ACC112 (cell line): ENCODE measurements around the gene MSL3B.

Source experiments
- H2AFZ ChIP-seq: fragments of 200-600 bp; sonication (generic); one replicate; pipeline ENCODE4 v1.6.0; 2017; ENCODE audit warnings: antibody characterized with exemption, low read length; ENCODE audit not compliant: unreplicated experiment
- H3K27ac ChIP-seq: fragments of 200-600 bp; sonication (generic); 2 replicates; pipeline ENCODE4 v1.5.1; 2014; ENCODE audit warnings: low read depth, mild to moderate bottlenecking, antibody characterized with exemption, low read length, moderate library complexity
- H3K27me3 ChIP-seq: fragments of 200-600 bp; sonication (generic); 2 replicates; pipeline ENCODE4 v1.6.1; 2014; ENCODE audit warnings: mild to moderate bottlenecking, antibody characterized with exemption, low read length, moderate library complexity, mixed read lengths; ENCODE audit not compliant: insufficient read depth
- H3K36me3 ChIP-seq: fragments of 200-600 bp; sonication (generic); 2 replicates; pipeline ENCODE4 v1.6.1; 2016; ENCODE audit warnings: mild to moderate bottlenecking, antibody characterized with exemption, low read length, moderate library complexity, mixed read lengths; ENCODE audit not compliant: insufficient read depth
- H3K4me1 ChIP-seq: fragments of 200-600 bp; sonication (generic); one replicate; pipeline ENCODE4 v1.6.1; 2016; ENCODE audit warnings: low read length, mixed read lengths; ENCODE audit not compliant: insufficient read depth, unreplicated experiment, control insufficient read depth
- H3K4me3 ChIP-seq: fragments of 200-600 bp; sonication (generic); 2 replicates; pipeline ENCODE4 v1.5.1; 2014; ENCODE audit warnings: mild to moderate bottlenecking, low read depth, low read length
- H3K79me2 ChIP-seq: fragments of 200-600 bp; sonication (generic); one replicate; pipeline ENCODE4 v1.6.0; 2016; ENCODE audit warnings: low read length; ENCODE audit not compliant: control insufficient read depth, unreplicated experiment, insufficient read depth

Gene MSL3B

GRCh38 chr2:233853883-233854240 lies 14.3 kb downstream of the MSL3B start:
- 0 out of 2 replicates have a peak, but pooled peaks cover 6% of the 10 kb centered on the region for H3K36me3 ChIP-seq
- H3K4me1 ChIP-seq: peaks cover 12% of the 10 kb centered on the region

GRCh38 chr2:233853353-233853752 lies 14.8 kb downstream of the MSL3B start:
- Histone ChIP-seq H3K4me3 (peak overlapping the region; percentile 97), H2AFZ (no peak overlapping the region), H3K36me3 (peaks cover 7% of the 10 kb centered on the region; the same call in 1 of the 2 replicates), H3K4me1 (peaks cover 12% of the 10 kb centered on the region), H3K27ac (no peak overlapping the region), H3K27me3 (no peaks in the 10 kb centered on the region), H3K79me2 (peaks cover 55% of the 10 kb centered on the region)

More at GRCh38 chr2:233853883-233854240, 14.3 kb downstream of the MSL3B start:
- H2AFZ ChIP-seq: peak overlapping the region; percentile 87
- H3K27me3 ChIP-seq: no peaks in the 10 kb centered on the region
- H3K79me2 ChIP-seq: peaks cover 54% of the 10 kb centered on the region
- H3K4me3 ChIP-seq: peak overlapping the region; percentile 97
- H3K27ac ChIP-seq: peak overlapping the region; percentile 24; the same call in 1 of the 2 replicates

- H3K36me3 ChIP-seq: peaks cover 10% of the 10 kb centered on the region; the same call in 1 of the 2 replicates
- peaks cover 61% of the 10 kb centered on the region for H3K79me2 ChIP-seq
- H3K27ac ChIP-seq: no peak overlapping the region
These were observed 16.1 kb downstream of the MSL3B start for GRCh38 chr2:233852056-233852455.

GRCh38 chr2:233851169-233851568 lies 17.0 kb downstream of the MSL3B start:
- H3K27me3 ChIP-seq: no peaks in the 10 kb centered on the region
- H3K36me3 ChIP-seq: peaks cover 10% of the 10 kb centered on the region; the same call in 1 of the 2 replicates
- H3K4me1 ChIP-seq: peaks cover 12% of the 10 kb centered on the region
- H2AFZ ChIP-seq: no peak overlapping the region
- peaks cover 69% of the 10 kb centered on the region for H3K79me2 ChIP-seq
- no peak overlapping the region for H3K4me3 ChIP-seq
- H3K27ac ChIP-seq: no peak overlapping the region

More at GRCh38 chr2:233852056-233852455, 16.1 kb downstream of the MSL3B start:
- H3K4me1 ChIP-seq: peaks cover 12% of the 10 kb centered on the region
- no peaks in the 10 kb centered on the region for H3K27me3 ChIP-seq
- H2AFZ ChIP-seq: peak overlapping the region; percentile 58
- H3K4me3 ChIP-seq: peak overlapping the region; percentile 97

GRCh38 chr2:233850745-233851144 lies 17.4 kb downstream of the MSL3B start:
- Histone ChIP-seq H3K4me3 (no peak overlapping the region), H3K27ac (no peak overlapping the region), H3K79me2 (peaks cover 71% of the 10 kb centered on the region), H3K36me3 (peaks cover 11% of the 10 kb centered on the region), H2AFZ (no peak overlapping the region), H3K27me3 (no peaks in the 10 kb centered on the region), H3K4me1 (peaks cover 12% of the 10 kb centered on the region)

- Histone ChIP-seq H3K79me2 (peaks cover 79% of the 10 kb centered on the region), H3K27me3 (no peaks in the 10 kb centered on the region), H3K4me1 (peaks cover 12% of the 10 kb centered on the region), H3K36me3 (peaks cover 16% of the 10 kb centered on the region), H2AFZ (no peak overlapping the region), H3K4me3 (no peak overlapping the region), H3K27ac (no peak overlapping the region)
These were observed 18.4 kb downstream of the MSL3B start for GRCh38 chr2:233849607-233850271.

GRCh38 chr2:233848276-233848675 lies 19.9 kb downstream of the MSL3B start:
- Histone ChIP-seq H3K4me3 (no peak overlapping the region), H2AFZ (no peak overlapping the region), H3K79me2 (peaks cover 81% of the 10 kb centered on the region), H3K36me3 (peaks cover 21% of the 10 kb centered on the region), H3K27ac (no peak overlapping the region), H3K27me3 (no peaks in the 10 kb centered on the region), H3K4me1 (peaks cover 12% of the 10 kb centered on the region)

- no peak overlapping the region for H3K4me3 ChIP-seq
- peaks cover 81% of the 10 kb centered on the region for H3K79me2 ChIP-seq
- peaks cover 25% of the 10 kb centered on the region for H3K36me3 ChIP-seq
- peaks cover 9% of the 10 kb centered on the region for H3K4me1 ChIP-seq
- H3K27ac ChIP-seq: no peak overlapping the region
- no peak overlapping the region for H2AFZ ChIP-seq
- no peaks in the 10 kb centered on the region for H3K27me3 ChIP-seq
These were observed 20.8 kb downstream of the MSL3B start for GRCh38 chr2:233847248-233847898.

GRCh38 chr2:233846387-233847247 lies 21.6 kb downstream of the MSL3B start:
- Histone ChIP-seq H3K79me2 (peaks cover 81% of the 10 kb centered on the region), H3K4me1 (peaks cover under 1% of the 10 kb centered on the region), H3K36me3 (peaks cover 33% of the 10 kb centered on the region)

GRCh38 chr2:233845301-233846060 lies 22.7 kb downstream of the MSL3B start:
- Histone ChIP-seq H3K4me3 (no peak overlapping the region), H3K27me3 (no peaks in the 10 kb centered on the region), H3K79me2 (peaks cover 81% of the 10 kb centered on the region), H2AFZ (no peak overlapping the region), H3K36me3 (peaks cover 40% of the 10 kb centered on the region), H3K27ac (no peak overlapping the region), H3K4me1 (no peaks in the 10 kb centered on the region)

More at GRCh38 chr2:233846387-233847247, 21.6 kb downstream of the MSL3B start:
- H3K27me3 ChIP-seq: no peaks in the 10 kb centered on the region
- no peak overlapping the region for H3K27ac ChIP-seq
- H3K4me3 ChIP-seq: no peak overlapping the region
- no peak overlapping the region for H2AFZ ChIP-seq
